DMS153 treated with DMSO at 0.1 percent for 48 hours (cell line): Measurements from ENCODE around the gene SLC12A7.
"Not testable (repeated sequence)": the region's sequence is repeated elsewhere in the genome, so short reads cannot be mapped to it uniquely, and the experiment has no call there.

Experiments used
- DNase-seq: peaks from one replicate; lab custom pipeline; 2025; ENCODE audit not compliant: unreplicated experiment; lab: John Stamatoyannopoulos, UW

The SLC12A7 gene

GRCh38 chr5:1127959-1128785, 16.3 kb upstream of the SLC12A7 start:
- DNase-seq: peak; percentile 72

DNA sequence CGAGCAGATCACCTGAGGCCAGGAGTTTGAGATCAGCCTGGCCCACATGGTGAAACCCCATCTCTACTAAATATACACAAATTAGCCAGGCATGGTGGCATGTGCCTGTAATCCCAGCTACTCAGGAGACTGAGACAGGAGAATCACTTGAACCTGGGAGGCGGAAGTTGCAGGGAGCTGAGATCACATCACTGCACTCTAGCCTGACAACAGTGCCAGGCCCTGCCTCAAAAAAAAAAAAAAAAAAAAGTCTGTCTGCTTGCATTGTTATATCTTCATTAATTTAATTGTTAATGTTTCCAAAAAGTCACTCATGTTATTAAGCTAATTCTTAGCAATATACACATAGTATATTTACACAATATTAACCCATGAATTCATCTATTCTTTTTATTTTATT, 13.8 kb upstream of the SLC12A7 start:
- DNase-seq: not testable (repeated sequence)

- no peak for DNase-seq
Observed at GRCh38 chr5:1125030-1125357, 13.1 kb upstream of the SLC12A7 start.

DNA sequence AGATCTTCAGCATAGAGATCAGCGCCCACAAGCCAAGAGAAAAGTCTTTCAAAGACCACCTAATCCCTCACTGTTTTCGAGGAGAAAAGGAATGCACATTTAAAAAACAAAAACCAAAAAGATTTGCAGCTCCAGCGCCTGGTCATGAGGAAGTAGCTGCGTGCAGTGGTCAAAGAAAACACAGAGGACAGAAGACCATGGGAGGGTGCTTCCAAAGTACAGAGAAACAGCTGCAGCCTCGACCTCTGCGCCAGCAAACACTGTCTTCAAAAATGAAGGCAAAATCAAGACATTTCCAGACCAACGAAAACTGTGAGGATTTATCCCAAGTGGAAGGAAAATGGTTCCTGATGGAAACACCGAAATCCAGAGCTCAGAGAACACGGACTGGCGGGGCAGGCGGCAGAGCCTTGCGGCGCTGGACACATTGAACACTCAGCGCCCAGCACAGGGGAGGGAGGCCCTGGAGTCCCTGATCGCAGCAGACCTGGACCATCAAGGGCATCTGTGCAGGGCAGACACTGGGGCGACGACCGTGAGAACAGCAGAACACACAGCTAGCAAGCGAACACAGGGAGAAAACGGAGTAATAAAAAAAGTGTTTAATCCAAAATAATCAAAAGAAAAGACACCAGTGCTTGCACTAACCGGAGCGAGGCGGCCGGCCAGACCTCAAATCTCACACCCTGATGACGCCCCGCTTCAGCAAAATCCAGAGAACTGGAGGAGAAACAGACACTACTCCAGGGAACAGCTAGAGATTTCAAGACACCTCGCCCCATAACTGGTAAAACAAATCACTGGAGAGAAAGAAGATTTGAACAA, 12.6 kb upstream of the SLC12A7 start:
- no peak for DNase-seq

- no peak for DNase-seq
Observed at GRCh38 chr5:1123418-1124147, 11.7 kb upstream of the SLC12A7 start.

- no peak for DNase-seq
Observed at GRCh38 chr5:1122511-1123294, 10.8 kb upstream of the SLC12A7 start.

- no peak for DNase-seq
Observed at GRCh38 chr5:1121891-1122290, 10.0 kb upstream of the SLC12A7 start.

GRCh38 chr5:1121044-1121443, 9.2 kb upstream of the SLC12A7 start:
- no peak for DNase-seq

DNA sequence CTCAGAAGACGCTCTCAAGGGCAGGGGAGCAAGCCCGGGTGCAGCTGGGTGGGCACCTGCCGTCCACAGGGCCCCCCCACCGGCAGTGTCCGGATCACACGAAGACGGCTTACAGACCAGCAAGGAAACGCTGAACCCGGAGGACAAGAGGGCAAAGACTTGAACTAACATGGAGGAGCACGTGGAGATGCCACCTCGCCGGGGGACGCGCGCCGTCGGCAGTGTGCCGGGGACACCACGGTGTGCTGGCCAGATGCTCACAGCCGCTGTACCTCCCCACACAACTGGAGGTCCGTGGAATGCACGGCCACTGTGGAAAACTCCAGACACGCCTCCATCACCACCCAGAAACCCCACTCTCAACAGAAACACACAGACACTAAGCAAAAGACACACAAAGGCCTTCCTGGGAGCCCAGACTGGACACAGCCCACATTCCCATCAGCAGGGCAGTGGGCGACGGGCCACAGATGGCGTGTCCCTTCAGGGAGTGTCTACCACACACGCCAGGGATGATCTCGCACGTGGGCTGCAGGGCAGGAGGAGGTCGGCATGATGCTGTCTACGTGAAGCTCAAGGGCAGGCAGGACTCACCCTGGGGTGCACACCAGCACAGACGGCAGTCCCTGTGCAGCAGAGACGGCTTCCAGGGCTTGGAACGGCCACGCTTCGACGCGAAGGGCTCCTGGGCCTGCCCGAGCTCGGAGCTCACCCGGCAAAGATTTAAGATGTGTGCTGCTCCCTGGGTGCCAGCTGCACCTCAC, 8.6 kb upstream of the SLC12A7 start:
- DNase-seq: no peak

DNA sequence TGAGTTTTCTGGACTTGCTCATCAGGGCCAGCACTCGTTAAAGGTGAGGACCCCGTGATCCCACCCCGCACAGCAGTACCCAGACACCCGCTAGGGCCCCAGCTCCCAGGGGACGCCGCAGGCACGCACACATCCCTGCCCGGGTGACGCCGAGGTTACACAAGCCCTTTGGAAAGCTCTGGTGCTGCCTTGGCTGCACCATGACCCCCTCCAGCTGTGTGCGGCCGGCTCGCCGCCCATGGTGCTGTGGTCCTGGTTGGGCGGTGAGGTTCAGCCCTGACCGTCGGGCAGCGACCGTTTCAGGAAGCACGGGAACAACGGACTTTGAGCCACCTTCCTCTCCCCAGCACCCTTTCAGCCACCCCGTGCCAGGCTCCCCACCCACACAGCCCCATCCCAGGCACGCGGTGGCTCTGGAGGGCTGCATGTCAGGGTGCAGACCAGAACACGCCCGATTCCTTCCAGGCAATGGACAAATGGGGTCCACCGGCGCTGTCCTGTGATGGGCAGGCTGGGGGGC, 7.5 kb upstream of the SLC12A7 start:
- DNase-seq: no peak

DNA sequence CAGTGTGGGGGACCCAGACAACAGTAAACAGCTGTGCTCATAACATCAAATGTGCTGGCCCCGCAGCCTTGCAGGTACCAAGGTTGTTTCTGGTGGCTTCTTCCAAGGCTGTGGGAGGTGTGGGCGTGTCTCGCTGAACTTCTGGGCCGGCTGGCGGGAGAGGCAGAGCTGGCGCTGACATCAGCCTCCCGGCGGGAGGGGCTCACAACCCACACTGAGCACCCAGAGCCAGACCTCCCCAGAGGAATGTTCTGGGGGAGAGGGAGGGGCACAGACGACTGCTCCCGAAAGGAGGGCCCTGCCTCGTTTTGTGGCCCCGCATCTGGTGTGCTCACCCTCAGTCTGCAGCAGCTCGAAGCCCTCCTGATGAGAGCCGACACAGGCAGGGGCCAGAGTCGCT, 6.9 kb upstream of the SLC12A7 start:
- peak; percentile 33 for DNase-seq

- DNase-seq: peak; percentile 65
Observed at GRCh38 chr5:1118231-1118698, 6.4 kb upstream of the SLC12A7 start.

GRCh38 chr5:1116977-1117376, 5.1 kb upstream of the SLC12A7 start:
- DNase-seq: no peak

GRCh38 chr5:1116109-1116740, 4.4 kb upstream of the SLC12A7 start:
- no peak for DNase-seq

GRCh38 chr5:1115123-1115815, 3.4 kb upstream of the SLC12A7 start:
- no peak for DNase-seq

- no peak for DNase-seq
Observed at GRCh38 chr5:1113805-1114586, 2.1 kb upstream of the SLC12A7 start.

GRCh38 chr5:1113332-1113690, 1.4 kb upstream of the SLC12A7 start:
- no peak for DNase-seq
